GM18873 (cell line): Measurements from ENCODE around the gene ADAP1.
"Not testable (repeated sequence)": the region's sequence is repeated elsewhere in the genome, so short reads cannot be mapped to it uniquely, and the experiment has no call there.

Experiments used
- ATAC-seq: cut with Tn5 transposase; IDR thresholded peaks from one replicate; pipeline ENCODE4 v1.9.1; 2021; ENCODE audit warnings: mild to moderate bottlenecking, moderate library complexity, moderate number of reproducible peaks; ENCODE audit not compliant: unreplicated experiment, low FRiP score

ADAP1 gene

GRCh38 chr7:960269-960871, 5.9 kb upstream of the ADAP1 start:
- no peak for ATAC-seq

DNA sequence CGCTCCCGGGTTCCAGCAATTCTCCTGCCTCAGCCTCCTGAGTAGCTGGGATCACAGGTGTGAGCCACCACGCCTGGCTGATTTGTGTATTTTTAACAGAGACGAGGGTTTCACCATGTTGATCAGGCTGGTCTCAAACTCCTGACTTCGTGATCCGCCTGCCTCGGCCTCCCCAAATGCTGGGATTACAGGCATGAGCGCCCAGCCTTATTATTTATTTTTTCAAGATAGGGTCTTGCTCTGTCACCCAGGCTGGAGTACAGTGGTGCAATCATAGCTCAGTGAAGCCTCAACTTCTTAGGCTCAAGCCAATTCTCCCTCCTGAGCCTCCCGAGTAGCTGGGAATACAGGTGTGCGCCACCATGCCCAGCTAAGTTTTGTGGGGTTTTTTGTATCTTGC, 5.3 kb upstream of the ADAP1 start:
- ATAC-seq, result not testable (repeated sequence)

DNA sequence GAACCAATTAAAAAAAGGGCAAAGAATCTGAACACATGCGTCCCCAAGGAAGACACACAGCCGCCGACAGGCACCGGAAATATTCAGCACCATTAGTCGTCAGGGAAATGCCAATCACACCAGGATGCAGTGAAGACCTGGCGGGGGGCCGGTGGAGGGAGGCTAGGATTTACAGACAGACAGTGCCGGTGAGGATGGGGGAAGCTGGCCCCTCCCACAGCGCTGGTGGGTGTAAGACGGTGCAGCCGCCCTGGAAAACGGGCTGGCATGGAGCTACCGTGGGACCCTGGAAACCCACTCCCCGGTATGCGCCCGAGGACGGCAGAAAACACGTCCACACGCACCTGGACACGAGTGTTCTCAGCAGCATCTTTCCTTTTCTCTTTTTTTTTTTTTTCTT, 4.8 kb upstream of the ADAP1 start:
- ATAC-seq, result no peak

DNA sequence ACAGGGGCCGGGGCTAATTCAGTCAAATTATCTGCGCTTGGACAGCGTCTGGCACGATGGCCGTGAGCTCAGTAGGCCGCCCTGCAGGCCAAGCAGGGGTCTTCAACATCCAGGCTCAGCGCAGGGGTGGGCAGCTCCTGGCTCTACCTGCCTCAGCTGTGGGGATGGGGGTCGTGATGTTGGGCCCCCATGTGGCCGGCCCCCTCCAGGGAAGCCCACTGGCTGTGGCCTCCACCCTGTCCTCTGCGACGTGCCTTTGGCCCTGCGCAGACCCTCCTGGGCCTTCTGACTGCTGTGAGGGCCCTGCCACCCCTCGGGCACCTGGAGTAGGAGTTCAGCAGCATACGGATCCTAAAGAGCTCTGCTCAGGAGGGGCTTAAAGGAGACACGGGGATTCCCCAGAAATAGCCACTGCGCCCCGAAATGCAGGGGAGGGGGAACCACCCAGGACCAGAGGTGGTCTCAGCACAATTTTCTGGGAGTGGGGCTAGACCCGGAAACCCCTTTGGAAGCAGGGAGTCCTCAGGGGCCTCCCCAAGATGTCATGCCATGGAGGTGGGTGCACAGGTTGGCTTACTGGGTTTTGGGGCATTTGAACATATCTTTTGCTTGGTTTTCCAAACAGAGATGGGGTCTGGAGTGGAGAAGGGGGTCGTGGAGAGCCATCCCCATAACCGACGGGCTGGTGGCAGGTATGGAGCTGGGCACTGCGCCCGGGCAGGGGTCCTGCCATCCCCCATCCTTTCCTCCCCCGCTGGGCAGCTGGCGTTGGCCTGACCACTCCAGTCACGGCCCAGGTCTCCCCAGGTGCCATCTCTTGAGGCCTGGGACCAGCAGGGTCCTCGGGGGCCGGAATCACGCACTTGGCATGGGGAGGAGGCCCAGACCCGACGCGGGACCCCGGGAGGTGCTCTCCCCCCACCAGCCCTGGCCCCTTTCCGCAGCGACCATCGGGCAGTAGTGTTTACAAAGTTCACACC, 4.0 kb upstream of the ADAP1 start:
- no peak for ATAC-seq

DNA sequence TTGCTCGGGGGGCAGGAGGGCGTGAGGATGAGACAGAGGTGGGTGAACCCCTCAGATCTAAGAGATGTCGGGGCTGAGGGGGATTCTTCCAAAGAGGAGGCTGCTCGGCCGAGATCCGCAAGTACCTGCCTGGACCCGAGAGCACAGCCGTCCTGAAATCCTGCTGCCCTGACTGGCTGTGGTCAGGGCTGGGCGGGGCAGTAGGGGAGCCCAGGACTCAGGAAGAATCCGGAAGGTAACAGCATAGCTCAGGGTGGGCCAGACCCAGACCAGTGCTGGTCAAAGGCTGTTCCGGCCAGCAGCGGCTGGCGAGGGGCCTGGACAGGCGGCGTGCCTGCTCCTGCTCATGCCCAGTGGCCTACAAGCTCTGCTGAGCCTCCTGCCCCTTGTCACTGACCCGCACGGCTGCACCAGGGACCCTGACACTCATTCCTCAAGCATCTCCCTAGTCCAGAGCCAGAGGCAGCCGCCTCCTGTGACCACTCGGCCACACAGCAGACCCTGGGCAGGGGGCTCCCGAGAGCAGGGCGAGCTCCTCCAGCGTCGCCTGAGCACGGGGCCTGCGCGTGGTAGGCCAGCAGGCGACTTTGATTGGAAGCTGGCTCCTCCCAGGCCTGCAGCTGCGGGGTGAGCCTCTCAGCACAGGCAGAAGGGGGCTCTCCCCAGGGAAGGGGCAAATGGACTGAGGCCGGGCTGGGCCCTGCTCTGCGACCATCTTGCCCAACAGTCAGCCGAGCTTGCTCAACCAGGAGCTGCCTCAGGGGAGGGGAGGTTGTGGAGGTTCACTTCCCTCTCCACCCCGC, 3.1 kb upstream of the ADAP1 start:
- no peak for ATAC-seq

DNA sequence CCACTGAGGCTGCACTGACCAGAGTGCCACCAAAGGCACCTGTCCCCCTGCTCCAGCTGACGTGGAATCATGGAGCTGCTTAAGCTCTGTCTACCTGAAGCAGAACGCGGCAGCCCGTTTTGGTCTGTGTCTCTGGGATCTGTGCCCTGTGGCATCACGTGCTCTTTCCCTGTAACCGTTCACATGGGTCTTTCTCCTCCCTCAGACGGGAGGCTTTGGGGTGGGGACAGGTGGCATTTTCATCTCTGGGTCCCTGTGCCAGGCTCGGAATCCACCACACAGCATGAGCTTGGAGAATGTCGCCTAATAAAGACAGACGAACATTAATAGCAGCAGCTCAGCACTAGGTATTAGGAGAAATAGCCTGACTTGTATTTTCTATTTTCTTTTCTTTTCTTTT, 1.6 kb upstream of the ADAP1 start:
- ATAC-seq, result no peak

DNA sequence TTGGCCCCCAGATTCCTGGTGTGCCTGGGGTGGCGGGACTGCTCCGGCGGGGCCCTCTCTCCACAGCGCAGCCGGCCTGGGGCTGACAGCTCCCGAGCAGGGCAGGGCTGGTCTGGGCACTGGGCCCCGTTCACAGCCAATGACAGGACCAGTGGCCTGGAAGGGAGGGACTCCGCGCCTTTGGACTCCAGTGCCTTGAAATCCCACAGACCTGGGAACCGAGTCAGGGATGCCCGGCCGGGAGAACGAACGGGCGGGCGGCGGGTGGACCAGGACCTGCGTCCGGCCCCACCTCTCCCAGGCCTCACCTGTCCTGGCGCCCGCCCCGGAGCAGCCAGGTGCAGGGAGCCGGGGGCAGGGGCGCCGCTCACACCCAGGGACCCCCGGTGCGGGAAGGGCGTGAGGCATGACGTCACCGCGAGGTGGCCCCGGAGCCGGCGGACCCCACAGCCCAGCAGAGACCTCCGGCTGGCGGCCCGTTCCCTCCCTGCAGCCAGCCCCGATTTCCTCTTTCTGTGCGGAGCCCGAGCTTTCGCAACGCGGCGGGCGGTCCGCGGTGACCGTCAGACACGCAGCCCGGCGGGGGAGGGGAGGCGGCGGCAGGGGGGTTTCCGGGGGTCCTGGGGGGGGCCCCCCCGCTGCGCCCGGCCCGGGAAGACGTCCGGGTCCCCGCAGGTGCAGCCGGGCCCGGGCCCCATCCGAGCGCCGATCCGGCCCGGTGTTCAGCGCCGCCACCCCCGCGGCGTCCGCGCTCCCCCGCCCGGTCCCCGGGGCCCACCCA, 743 bp downstream of the ADAP1 start:
- ATAC-seq, result no peak

- no peak for ATAC-seq
Measured at GRCh38 chr7:952548-953441, 1.7 kb downstream of the ADAP1 start.

DNA sequence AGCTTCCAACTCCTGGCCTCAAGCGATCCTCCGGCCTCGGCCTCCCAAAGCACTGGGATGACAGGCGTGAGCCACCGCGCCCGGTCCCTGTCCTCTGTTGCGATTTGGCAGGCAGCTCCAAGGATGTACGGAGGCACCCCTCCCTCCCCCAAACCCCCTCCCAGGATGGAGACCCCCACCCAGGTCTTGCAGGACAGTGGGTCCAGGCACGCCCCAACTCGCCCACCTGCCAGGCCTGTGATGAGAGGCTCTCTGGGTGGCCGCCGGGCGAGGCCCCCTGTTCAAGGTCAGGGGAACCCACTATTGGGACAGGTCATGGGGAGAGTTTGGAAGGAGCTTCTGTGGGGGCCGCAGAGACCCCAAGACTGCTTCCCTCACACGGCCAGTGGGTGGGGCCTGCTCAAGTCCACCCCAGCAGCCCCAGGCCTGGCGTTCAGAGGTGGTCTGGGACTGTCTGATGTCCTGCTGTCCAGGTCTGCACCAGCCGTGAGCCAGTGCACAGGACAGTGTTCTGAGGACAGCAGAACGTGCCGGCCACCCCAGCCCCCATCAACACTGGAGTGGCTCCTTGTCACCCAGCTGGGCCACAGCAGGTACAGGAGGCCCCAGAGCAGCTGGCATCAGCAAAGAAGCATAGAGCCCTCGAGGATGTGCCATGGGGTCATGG, 2.5 kb downstream of the ADAP1 start:
- no peak for ATAC-seq

DNA sequence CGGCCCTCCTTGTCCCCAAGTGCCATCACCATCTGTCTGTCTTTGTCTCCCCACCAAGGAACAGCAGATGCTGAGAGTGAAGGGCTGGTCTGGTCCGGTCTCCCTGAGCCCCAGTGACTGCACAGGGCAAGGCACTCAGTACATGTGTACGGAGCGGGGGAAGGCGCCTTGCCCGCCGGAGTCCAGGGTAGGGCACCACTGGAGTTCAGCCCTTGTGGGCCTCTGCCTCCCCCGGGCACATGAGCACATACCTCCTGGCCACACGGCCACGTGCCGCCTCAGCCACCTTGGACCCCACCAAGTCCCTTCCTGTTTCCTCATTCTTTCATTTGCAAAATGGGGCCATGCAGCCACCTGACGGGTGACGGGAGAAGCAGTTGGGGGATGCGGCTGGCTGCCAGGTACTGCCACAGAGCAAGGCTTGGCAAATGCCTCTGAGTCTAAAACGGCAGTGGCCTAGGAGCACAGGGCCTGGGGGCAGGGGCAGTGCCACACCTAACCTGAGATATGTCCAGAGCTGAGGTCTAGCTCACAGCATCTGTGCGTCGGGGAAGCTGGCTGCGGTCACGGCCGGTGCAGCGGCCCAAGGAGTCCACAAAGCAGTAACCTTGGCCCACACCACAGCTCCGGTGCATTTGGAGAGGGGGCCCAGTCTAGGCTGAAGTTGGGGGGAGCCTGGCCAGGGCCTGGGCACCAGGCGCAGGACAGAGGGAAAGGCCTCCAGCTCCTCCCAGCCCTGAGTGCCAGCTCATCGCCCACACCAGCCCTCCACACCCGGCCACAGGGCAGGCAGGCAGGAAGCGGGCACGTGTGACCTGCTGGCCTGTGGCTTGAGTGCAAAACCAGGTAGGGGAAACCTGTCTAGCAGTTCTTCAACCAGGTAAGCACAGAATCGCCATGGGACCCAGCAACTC, 5.2 kb downstream of the ADAP1 start:
- ATAC-seq, result no peak

- ATAC-seq, result no peak
Measured at GRCh38 chr7:947391-948210, 6.9 kb downstream of the ADAP1 start.

DNA sequence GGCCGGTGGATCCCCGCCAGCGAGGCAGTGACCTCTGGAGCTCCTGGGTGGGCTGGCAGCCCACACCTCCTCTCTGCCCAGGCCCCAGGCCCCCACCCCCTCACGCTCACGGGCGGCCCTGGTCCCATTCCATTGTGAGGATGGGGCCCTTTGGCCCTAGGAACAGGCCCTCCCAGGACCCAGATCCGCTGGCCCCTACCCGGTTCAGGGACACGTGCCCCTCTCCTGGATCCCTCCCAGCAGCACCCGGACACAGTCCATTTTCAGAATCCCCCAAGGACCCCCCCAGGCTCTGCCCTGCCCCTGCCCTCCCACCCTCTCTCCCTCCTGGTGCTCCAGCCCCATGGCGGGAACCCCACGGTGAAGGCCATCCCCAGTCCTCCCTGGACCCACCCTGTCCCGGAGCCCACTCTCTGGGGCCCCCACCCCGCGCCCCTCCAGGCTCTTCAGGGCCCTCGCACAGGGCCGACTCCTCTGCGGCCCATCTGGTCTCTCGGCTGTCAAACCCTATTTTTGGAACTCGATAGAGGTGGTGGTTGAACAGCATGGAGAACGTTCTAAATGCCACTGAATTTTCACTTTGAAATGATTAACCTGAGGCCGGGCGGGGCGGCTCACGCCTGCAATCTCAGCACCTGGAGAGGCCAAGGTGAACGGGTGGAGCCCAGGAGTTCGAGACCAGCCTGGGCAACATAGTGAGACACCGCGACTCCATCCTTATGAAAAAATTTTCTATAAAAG, 8.1 kb downstream of the ADAP1 start:
- no peak for ATAC-seq

DNA sequence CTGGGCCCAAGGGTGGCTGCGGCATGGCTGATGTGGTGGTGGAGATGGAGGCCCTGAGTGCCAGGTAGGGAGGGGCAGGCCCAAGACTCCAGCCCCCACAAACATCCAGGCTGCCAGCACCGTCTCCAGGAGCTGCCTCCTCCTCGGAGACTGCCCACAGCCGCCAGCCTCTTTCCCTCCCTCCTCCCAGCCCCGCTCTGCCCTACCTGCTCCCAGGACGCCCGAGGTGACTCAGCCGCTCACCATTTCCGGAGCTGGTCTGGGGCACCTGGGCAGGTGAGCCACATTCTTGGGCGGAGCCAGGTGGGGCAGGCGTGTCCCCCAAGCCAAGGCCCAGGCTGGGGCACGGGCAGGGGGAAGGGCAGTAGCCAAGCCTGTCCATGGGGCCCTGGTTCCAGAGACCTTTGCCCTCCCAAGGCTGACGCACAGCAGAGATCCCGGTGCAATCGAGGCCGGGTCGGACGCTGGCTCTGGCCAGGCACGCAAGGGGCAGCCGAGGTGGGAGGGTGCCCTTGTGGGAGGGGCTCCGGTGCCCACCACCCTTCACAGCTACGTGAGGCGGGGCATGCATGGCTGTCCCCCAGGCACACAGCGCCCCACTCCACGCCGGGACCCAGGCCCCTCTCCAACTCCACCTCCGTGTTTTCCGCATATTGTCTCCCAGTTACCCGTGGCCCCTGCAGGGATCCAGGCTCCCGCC, 8.8 kb downstream of the ADAP1 start:
- no peak for ATAC-seq

DNA sequence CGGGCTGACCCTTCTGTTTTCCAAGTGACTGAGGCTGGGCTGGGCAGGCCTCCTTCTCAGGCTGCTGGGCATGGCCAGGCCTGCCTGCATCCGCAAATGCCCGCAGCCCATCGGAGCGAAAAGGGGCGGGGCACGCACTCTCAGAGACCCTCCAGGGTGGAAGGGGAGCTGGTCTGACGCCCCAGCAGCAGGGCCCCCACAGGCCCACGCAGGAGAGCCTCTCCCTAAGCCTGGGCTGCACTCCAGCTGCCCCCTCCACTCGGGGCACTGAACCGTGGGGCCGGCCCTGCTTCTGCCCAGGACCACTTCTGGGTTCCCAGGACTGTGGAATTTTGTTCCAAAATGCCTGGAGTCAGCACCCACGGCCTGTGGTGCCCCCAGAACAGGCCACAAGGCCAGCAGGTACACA, 9.3 kb downstream of the ADAP1 start:
- no peak for ATAC-seq

DNA sequence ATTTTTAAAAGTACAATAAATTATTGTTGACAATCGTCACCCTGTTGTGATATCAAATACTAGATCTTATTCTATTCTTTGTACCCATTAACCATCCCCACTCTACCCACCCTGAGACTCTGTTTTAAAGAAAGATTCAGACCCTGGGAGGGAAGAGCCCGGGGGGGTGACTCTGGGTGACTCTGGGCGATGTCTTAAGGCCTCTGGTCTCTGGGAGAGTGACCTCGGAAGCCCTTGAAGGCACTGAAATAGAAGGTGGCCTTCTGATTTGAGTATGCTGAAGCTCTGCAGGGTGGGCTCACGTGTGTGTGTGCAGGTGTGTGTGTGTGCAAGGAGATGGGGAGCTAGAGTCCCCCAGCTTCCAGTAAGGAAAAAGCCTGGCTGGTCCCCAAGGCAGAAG, 9.7 kb downstream of the ADAP1 start:
- no peak for ATAC-seq

DNA sequence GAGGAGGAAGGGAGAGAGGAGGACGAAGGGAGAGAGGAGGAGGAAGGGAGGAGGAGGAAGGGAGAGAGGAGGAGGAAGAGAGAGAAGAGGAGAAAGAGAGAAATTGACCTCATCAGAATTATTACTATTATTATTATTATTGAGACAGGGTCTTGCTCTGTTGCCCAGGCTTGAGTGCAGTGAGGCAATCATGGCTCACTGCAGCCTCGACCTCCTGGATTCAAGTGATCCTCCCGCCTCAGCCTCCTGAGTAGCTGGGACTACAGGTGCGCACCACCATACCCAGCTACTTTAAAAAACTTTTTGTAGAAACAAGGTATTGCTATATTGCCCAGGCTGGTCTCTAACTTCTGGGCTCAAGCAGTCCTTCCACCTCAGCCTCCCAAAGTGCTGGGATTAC, 10.7 kb downstream of the ADAP1 start:
- ATAC-seq, result not testable (repeated sequence)
